Panc1 (cell line): ENCODE measurements around the gene P2RY8. TPM values are rescaled to one million over a fixed set of nuclear protein-coding genes. Genes with fewer than 3 reads are reported as not detected.

Experiments used
- ATAC-seq: fragments of 200-7000 bp; cut with Tn5 transposase; 2 replicates; pipeline ENCODE4 v1.9.1; 2020; ENCODE audit warnings: mild to moderate bottlenecking, moderate library complexity
- BruUV-seq: library from RNA; stranded (reverse); fragments of 400-500 nt; replicated peaks from 2 replicates; lab custom pipeline; 2021; lab: Mats Ljungman, UMichigan
- CTCF ChIA-PET: fragments of 300-600 bp; sonication (Branson Sonifier 250); formaldehyde crosslinking; loops from one replicate; lab custom pipeline; 2022; ENCODE audit warnings: antibody characterized with exemption; lab: Charles Lee
- POLR2A ChIA-PET: fragments of 300-600 bp; sonication (Branson Sonifier 250); formaldehyde crosslinking; loops from one replicate; lab custom pipeline; 2022; ENCODE audit warnings: antibody characterized with exemption; lab: Charles Lee
- DNase-seq: peaks from one replicate; pipeline ENCODE4 v3.0.0-alpha.2; 2010; ENCODE audit warnings: low read depth, low spot score
- H3K27ac ChIP-seq: 2 replicates; pipeline ENCODE4 v1.5.1; 2011; ENCODE audit warnings: mild to moderate bottlenecking, low read length, inconsistent platforms
- H3K27me3 ChIP-seq: fragments of 200-500 bp; sonication (Bioruptor generic); 2 replicates; pipeline ENCODE4 v1.6.0; 2014; ENCODE audit warnings: low read length, inconsistent platforms; ENCODE audit not compliant: control insufficient read depth, insufficient read depth
- H3K36me3 ChIP-seq: fragments of 200-500 bp; sonication (Bioruptor generic); 2 replicates; pipeline ENCODE4 v1.5.1; 2014; ENCODE audit warnings: inconsistent platforms, mild to moderate bottlenecking, low read length, moderate library complexity; ENCODE audit not compliant: control insufficient read depth, insufficient read depth
- H3K4me1 ChIP-seq: 2 replicates; pipeline ENCODE4 v1.5.1; 2011; ENCODE audit warnings: inconsistent platforms, mild to moderate bottlenecking, low read length, moderate library complexity; ENCODE audit not compliant: control insufficient read depth, insufficient read depth
- H3K4me3 ChIP-seq, 2 experiments: 2 replicates each; pipeline ENCODE4 v1.5.1; 2011 to 2012; ENCODE audit warnings: low read depth in 2 of 2, low read length in 2 of 2, mild to moderate bottlenecking in 2 of 2, inconsistent platforms in 1 of 2, moderate library complexity in 1 of 2
- H3K9me3 ChIP-seq: fragments of 200-500 bp; sonication (Bioruptor generic); 2 replicates; pipeline ENCODE4 v1.5.1; 2014; ENCODE audit warnings: low read depth, mild to moderate bottlenecking, inconsistent platforms, low read length, moderate library complexity; ENCODE audit not compliant: control insufficient read depth, insufficient read depth
- POLR2AphosphoS5 ChIP-seq: IDR thresholded peaks from 2 replicates; pipeline ENCODE4 v1.6.1; 2012; ENCODE audit warnings: mild to moderate bottlenecking, low read depth, low read length, moderate library complexity
- REST ChIP-seq, 2 experiments: IDR thresholded peaks; 2 replicates each; pipeline ENCODE4 v1.6.1; 2011 to 2012; ENCODE audit warnings: low read depth in 2 of 2, control low read depth in 1 of 2, low read length in 1 of 2, mild to moderate bottlenecking in 1 of 2, moderate library complexity in 1 of 2; ENCODE audit not compliant: insufficient read depth in 1 of 2
- SIN3A ChIP-seq: IDR thresholded peaks from 2 replicates; pipeline ENCODE4 v1.6.1; 2012; ENCODE audit warnings: low read depth, mild to moderate bottlenecking, low read length, moderate library complexity, borderline replicate concordance; ENCODE audit not compliant: insufficient read depth
- TCF7L2 ChIP-seq: IDR thresholded peaks from 2 replicates; pipeline ENCODE4 v1.6.1; 2011; ENCODE audit warnings: mild to moderate bottlenecking, low read depth, low read length, inconsistent platforms
- in situ Hi-C: cut with HindIII; loops from 2 replicates; pipeline ENCODE4 v1.10.0; 2016; ENCODE audit warnings: low sequenced_read_pairs, low pct_unique_long_range_greater_than_20kb
- intact Hi-C: fragments of 100-400 bp; cut with micrococcal nuclease; formaldehyde crosslinking; loops from one replicate; pipeline ENCODE4 v1.10.0; 2022; ENCODE audit not compliant: unreplicated experiment
- total RNA-seq: library from RNA; stranded (reverse); gene quantifications from one replicate; pipeline ENCODE4 v1.2.1, GENCODE V29; 2021; ENCODE audit not compliant: unreplicated experiment
- TF ChIP-seq, protein P1 (sequence below): fragments of 450-650 bp; IDR thresholded peaks from 2 replicates; pipeline ENCODE4 v1.5.1; 2017; ENCODE audit warnings: mild to moderate bottlenecking

Gene P2RY8
- total RNA-seq, 1 experiment from 2014 or later: 0.18 TPM

GRCh38 chrX:1502853-1503252, 34.1 kb downstream of the P2RY8 start:
- Histone ChIP-seq H3K4me1 (no peaks in the 10 kb centered on the region), H3K36me3 (no peaks in the 10 kb centered on the region), H3K4me3 (no peak overlapping the region), H3K27ac (no peak overlapping the region), H3K27me3 (no peaks in the 10 kb centered on the region), H3K9me3 (no peaks in the 10 kb centered on the region)
- TF ChIP-seq TCF7L2 (no peak), REST (IDR thresholded peaks at IDR 0.05; ENCODE audit: insufficient read depth in 1 of 2, low read depth in 2 of 2, low read length in 1 of 2) (no peak), SIN3A (no peak), POLR2AphosphoS5 (no peak)
- TF ChIP-seq, protein P1, sequence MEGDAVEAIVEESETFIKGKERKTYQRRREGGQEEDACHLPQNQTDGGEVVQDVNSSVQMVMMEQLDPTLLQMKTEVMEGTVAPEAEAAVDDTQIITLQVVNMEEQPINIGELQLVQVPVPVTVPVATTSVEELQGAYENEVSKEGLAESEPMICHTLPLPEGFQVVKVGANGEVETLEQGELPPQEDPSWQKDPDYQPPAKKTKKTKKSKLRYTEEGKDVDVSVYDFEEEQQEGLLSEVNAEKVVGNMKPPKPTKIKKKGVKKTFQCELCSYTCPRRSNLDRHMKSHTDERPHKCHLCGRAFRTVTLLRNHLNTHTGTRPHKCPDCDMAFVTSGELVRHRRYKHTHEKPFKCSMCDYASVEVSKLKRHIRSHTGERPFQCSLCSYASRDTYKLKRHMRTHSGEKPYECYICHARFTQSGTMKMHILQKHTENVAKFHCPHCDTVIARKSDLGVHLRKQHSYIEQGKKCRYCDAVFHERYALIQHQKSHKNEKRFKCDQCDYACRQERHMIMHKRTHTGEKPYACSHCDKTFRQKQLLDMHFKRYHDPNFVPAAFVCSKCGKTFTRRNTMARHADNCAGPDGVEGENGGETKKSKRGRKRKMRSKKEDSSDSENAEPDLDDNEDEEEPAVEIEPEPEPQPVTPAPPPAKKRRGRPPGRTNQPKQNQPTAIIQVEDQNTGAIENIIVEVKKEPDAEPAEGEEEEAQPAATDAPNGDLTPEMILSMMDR: no peak
- intact Hi-C loops (no loop called here), in situ Hi-C loops (no loop called here)
- no peak for DNase-seq
- ChIA-PET CTCF (no interaction called here), POLR2A (no interaction called here)
- ATAC-seq: no peak
- no TSS peak for BruUV-seq

- Histone ChIP-seq H3K9me3 (no peaks in the 10 kb centered on the region), H3K36me3 (no peaks in the 10 kb centered on the region), H3K4me1 (no peaks in the 10 kb centered on the region), H3K4me3 (no peak overlapping the region), H3K27me3 (no peaks in the 10 kb centered on the region), H3K27ac (no peak overlapping the region)
- ChIA-PET POLR2A (no interaction called here), CTCF (no interaction called here)
- BruUV-seq: no TSS peak
- DNase-seq (no peak), ATAC-seq (no peak)
- in situ Hi-C loops (no loop called here), intact Hi-C loops (no loop called here)
- TF ChIP-seq, protein P1: no peak
- TF ChIP-seq POLR2AphosphoS5 (no peak), REST (IDR thresholded peaks at IDR 0.05; ENCODE audit: insufficient read depth in 1 of 2, low read depth in 2 of 2, low read length in 1 of 2) (no peak), SIN3A (no peak), TCF7L2 (no peak)
Observed at GRCh38 chrX:1502241-1502640, 34.7 kb downstream of the P2RY8 start.
